ENCODE results near the gene PRSS36.

The PRSS36 gene

DNA sequence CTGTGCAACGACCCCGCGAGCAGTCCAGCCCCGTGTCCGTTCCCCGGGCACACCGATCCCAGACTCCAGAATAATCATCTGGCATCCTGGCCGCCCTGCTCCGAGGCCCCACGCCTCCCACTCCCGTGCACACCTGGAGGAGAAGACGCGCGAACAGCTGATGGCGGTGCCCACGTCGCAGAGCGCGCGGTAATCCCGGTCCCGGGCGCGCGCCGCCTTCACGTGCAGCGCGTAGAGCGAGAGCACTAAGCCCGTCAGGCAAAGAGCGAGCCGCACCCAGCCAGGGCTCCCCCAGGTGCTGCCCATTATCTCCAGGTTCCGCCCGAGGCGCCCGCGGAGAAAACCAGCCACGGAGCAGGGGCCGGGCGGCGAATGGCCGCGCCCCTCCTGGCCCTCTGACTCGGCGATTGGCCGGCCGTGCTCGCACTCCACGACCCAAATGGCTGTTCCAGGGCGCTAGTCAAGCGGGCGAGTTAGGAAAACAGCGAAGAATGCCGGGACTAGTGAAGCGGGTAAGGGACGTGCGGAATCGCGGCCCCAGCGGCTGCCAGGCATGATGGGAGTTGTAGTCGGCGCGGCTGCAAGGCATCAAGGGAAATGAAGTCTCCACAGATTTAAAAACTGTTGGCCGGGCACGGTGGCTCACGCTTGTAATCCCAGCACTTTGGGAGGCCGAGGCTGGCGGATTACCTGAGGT is 55.3 kb downstream of the PRSS36 start, which contains the start of gene VKORC1 (continued):
- TF ChIP-seq, protein P1, sequence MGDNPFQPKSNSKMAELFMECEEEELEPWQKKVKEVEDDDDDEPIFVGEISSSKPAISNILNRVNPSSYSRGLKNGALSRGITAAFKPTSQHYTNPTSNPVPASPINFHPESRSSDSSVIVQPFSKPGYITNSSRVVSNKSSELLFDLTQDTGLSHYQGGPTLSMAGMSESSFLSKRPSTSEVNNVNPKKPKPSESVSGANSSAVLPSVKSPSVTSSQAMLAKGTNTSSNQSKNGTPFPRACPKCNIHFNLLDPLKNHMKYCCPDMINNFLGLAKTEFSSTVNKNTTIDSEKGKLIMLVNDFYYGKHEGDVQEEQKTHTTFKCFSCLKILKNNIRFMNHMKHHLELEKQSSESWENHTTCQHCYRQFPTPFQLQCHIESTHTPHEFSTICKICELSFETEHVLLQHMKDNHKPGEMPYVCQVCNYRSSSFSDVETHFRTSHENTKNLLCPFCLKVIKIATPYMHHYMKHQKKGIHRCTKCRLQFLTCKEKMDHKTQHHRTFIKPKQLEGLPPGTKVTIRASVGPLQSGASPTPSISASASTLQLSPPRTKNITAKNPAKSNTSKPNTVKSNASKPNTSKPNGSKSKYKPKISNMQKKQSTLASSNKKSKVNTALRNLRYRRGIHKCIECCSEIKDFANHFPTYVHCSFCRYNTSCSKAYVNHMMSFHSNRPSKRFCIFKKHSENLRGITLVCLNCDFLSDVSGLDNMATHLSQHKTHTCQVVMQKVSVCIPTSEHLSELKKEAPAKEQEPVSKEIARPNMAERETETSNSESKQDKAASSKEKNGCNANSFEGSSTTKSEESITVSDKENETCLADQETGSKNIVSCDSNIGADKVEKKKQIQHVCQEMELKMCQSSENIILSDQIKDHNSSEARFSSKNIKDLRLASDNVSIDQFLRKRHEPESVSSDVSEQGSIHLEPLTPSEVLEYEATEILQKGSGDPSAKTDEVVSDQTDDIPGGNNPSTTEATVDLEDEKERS (tag by site-specific recombination; IDR thresholded peaks at IDR 0.05) = no peak
- TF ChIP-seq ZBTB48 (tag by site-specific recombination; IDR thresholded peaks at IDR 0.05) (peak; percentile 92), SCRT2 (tag by site-specific recombination; IDR thresholded peaks at IDR 0.05) (no peak; the same call in 1 of the 2 replicates), ZNF530 (tag by site-specific recombination; IDR thresholded peaks at IDR 0.05; ENCODE audit: low read depth) (no peak), ZNF777 (tag by site-specific recombination; IDR thresholded peaks at IDR 0.05; ENCODE audit: borderline replicate concordance) (peak; percentile 73; the same call in 1 of the 2 replicates), ZEB2 (tag by site-specific recombination; IDR thresholded peaks at IDR 0.05) (peak; percentile 96), ZNF10 (tag by site-specific recombination; IDR thresholded peaks at IDR 0.05) (peak; percentile 30; the same call in 1 of the 2 replicates), ZNF324 (tag by site-specific recombination; IDR thresholded peaks at IDR 0.05) (peak; percentile 43; the same call in 1 of the 2 replicates), SETDB1 (IDR thresholded peaks at IDR 0.05; ENCODE audit: insufficient read length, low read length) (no peak), ZNF660 (tag by site-specific recombination; IDR thresholded peaks at IDR 0.05) (0 out of 2 replicates have a peak, but pooled peaks have one; percentile 45), ZNF830 (tag by site-specific recombination; IDR thresholded peaks at IDR 0.05; ENCODE audit: low read depth) (no peak)
- TF ChIP-seq, protein P2, sequence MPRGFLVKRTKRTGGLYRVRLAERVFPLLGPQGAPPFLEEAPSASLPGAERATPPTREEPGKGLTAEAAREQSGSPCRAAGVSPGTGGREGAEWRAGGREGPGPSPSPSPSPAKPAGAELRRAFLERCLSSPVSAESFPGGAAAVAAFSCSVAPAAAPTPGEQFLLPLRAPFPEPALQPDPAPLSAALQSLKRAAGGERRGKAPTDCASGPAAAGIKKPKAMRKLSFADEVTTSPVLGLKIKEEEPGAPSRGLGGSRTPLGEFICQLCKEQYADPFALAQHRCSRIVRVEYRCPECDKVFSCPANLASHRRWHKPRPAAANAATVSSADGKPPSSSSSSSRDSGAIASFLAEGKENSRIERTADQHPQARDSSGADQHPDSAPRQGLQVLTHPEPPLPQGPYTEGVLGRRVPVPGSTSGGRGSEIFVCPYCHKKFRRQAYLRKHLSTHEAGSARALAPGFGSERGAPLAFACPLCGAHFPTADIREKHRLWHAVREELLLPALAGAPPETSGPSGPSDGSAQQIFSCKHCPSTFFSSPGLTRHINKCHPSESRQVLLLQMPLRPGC (tag by site-specific recombination; IDR thresholded peaks at IDR 0.05) = no peak
- TF ChIP-seq, protein P3, sequence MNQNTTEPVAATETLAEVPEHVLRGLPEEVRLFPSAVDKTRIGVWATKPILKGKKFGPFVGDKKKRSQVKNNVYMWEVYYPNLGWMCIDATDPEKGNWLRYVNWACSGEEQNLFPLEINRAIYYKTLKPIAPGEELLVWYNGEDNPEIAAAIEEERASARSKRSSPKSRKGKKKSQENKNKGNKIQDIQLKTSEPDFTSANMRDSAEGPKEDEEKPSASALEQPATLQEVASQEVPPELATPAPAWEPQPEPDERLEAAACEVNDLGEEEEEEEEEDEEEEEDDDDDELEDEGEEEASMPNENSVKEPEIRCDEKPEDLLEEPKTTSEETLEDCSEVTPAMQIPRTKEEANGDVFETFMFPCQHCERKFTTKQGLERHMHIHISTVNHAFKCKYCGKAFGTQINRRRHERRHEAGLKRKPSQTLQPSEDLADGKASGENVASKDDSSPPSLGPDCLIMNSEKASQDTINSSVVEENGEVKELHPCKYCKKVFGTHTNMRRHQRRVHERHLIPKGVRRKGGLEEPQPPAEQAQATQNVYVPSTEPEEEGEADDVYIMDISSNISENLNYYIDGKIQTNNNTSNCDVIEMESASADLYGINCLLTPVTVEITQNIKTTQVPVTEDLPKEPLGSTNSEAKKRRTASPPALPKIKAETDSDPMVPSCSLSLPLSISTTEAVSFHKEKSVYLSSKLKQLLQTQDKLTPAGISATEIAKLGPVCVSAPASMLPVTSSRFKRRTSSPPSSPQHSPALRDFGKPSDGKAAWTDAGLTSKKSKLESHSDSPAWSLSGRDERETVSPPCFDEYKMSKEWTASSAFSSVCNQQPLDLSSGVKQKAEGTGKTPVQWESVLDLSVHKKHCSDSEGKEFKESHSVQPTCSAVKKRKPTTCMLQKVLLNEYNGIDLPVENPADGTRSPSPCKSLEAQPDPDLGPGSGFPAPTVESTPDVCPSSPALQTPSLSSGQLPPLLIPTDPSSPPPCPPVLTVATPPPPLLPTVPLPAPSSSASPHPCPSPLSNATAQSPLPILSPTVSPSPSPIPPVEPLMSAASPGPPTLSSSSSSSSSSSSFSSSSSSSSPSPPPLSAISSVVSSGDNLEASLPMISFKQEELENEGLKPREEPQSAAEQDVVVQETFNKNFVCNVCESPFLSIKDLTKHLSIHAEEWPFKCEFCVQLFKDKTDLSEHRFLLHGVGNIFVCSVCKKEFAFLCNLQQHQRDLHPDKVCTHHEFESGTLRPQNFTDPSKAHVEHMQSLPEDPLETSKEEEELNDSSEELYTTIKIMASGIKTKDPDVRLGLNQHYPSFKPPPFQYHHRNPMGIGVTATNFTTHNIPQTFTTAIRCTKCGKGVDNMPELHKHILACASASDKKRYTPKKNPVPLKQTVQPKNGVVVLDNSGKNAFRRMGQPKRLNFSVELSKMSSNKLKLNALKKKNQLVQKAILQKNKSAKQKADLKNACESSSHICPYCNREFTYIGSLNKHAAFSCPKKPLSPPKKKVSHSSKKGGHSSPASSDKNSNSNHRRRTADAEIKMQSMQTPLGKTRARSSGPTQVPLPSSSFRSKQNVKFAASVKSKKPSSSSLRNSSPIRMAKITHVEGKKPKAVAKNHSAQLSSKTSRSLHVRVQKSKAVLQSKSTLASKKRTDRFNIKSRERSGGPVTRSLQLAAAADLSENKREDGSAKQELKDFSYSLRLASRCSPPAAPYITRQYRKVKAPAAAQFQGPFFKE (tag by site-specific recombination; IDR thresholded peaks at IDR 0.05; ENCODE audit: borderline replicate concordance) = 0 out of 2 replicates have a peak, but pooled peaks have one; percentile 73
- TF ChIP-seq, protein P4, sequence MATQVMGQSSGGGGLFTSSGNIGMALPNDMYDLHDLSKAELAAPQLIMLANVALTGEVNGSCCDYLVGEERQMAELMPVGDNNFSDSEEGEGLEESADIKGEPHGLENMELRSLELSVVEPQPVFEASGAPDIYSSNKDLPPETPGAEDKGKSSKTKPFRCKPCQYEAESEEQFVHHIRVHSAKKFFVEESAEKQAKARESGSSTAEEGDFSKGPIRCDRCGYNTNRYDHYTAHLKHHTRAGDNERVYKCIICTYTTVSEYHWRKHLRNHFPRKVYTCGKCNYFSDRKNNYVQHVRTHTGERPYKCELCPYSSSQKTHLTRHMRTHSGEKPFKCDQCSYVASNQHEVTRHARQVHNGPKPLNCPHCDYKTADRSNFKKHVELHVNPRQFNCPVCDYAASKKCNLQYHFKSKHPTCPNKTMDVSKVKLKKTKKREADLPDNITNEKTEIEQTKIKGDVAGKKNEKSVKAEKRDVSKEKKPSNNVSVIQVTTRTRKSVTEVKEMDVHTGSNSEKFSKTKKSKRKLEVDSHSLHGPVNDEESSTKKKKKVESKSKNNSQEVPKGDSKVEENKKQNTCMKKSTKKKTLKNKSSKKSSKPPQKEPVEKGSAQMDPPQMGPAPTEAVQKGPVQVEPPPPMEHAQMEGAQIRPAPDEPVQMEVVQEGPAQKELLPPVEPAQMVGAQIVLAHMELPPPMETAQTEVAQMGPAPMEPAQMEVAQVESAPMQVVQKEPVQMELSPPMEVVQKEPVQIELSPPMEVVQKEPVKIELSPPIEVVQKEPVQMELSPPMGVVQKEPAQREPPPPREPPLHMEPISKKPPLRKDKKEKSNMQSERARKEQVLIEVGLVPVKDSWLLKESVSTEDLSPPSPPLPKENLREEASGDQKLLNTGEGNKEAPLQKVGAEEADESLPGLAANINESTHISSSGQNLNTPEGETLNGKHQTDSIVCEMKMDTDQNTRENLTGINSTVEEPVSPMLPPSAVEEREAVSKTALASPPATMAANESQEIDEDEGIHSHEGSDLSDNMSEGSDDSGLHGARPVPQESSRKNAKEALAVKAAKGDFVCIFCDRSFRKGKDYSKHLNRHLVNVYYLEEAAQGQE (tag by site-specific recombination; IDR thresholded peaks at IDR 0.05) = peak; percentile 34; the same call in 1 of the 2 replicates
- TF ChIP-seq, protein P5, sequence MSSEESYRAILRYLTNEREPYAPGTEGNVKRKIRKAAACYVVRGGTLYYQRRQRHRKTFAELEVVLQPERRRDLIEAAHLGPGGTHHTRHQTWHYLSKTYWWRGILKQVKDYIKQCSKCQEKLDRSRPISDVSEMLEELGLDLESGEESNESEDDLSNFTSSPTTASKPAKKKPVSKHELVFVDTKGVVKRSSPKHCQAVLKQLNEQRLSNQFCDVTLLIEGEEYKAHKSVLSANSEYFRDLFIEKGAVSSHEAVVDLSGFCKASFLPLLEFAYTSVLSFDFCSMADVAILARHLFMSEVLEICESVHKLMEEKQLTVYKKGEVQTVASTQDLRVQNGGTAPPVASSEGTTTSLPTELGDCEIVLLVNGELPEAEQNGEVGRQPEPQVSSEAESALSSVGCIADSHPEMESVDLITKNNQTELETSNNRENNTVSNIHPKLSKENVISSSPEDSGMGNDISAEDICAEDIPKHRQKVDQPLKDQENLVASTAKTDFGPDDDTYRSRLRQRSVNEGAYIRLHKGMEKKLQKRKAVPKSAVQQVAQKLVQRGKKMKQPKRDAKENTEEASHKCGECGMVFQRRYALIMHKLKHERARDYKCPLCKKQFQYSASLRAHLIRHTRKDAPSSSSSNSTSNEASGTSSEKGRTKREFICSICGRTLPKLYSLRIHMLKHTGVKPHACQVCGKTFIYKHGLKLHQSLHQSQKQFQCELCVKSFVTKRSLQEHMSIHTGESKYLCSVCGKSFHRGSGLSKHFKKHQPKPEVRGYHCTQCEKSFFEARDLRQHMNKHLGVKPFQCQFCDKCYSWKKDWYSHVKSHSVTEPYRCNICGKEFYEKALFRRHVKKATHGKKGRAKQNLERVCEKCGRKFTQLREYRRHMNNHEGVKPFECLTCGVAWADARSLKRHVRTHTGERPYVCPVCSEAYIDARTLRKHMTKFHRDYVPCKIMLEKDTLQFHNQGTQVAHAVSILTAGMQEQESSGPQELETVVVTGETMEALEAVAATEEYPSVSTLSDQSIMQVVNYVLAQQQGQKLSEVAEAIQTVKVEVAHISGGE (tag by site-specific recombination; conservative IDR thresholded peaks at IDR 0.05; ENCODE audit: low read depth) = peak; percentile 46
- TF ChIP-seq, protein P6, sequence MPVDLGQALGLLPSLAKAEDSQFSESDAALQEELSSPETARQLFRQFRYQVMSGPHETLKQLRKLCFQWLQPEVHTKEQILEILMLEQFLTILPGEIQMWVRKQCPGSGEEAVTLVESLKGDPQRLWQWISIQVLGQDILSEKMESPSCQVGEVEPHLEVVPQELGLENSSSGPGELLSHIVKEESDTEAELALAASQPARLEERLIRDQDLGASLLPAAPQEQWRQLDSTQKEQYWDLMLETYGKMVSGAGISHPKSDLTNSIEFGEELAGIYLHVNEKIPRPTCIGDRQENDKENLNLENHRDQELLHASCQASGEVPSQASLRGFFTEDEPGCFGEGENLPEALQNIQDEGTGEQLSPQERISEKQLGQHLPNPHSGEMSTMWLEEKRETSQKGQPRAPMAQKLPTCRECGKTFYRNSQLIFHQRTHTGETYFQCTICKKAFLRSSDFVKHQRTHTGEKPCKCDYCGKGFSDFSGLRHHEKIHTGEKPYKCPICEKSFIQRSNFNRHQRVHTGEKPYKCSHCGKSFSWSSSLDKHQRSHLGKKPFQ (tag by site-specific recombination; IDR thresholded peaks at IDR 0.05) = peak; percentile 74
